GM21528 (cell line): ENCODE measurements around the gene UBAC1.

Experiments
- ATAC-seq: cut with Tn5 transposase; IDR thresholded peaks from one replicate; pipeline ENCODE4 v1.9.1; 2021; ENCODE audit warnings: mild to moderate bottlenecking, moderate library complexity; ENCODE audit not compliant: unreplicated experiment, low FRiP score

UBAC1 gene

DNA sequence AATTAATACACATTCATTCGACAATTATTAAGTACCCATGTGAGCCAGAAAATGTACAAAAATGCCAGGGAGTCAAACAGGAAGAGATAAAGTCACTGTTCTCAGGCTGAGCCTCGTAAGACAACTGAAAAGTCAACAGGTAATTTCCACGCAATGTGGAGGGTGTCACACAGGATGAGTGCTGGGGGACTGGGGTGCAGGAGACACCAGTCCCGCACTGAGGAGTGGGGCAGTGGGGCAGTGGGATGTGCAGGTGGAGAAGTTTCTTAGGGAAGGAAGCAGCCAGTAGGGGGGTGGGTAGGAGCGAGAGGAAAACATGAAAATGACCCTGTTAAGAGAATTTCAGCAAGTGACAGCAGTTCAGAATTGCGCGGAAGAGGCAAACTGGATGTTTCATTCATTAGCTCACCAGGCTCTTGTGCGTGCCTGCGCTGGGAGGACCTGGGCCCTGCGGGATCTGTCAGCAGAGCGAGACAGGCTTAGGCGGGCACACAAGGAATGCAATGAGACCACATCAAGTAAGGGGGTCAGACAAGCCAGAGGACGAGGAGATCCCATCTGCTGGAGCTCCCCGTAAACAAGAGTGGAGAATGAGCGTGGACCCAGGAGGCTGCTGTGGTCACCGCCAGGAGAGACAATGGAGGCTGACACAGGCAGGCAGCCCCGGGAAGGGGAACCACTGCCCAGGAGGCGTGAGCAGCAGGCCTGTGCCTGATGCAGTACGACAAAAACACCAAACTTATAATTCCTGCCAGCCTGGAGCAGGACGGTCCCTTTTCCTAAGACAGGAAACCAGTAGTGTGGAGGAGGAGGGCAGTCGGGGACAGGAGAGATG is 74.8 kb downstream of the UBAC1 start:
- ATAC-seq: no peak

DNA sequence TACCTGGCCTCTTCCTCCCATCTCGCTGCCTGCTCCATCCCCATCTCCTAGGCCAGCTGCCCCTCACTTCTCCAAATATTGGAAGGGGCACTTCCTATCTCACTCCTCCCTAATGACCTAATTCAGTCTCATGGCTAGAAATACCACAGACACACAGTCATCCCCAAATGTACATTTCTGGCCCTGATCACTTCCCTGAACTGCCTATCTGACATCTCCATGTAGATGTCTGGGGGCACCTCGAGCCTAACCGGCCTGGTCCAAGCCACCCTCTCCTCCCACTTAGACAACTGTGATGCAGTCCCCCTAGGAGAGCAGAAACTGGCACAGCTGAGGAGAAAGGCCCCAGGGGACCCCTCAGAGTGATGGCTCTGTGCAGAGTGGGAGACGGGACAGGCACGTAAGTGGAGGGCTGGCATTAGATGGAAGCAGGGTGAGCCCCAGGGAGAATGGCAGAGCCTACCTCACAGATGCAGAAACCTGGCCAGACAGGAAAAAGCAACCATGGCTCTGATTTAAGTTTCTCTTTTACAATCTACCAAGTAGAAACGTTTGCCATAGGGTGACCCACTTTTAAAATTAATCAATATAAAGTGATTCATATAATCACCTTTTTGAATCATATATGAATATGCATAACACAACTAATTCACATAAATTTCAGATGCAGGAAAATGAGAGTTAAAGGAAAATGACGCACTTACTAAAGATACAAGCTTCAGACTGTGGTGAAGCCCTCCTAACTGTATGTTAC is 75.9 kb downstream of the UBAC1 start:
- no peak for ATAC-seq

DNA sequence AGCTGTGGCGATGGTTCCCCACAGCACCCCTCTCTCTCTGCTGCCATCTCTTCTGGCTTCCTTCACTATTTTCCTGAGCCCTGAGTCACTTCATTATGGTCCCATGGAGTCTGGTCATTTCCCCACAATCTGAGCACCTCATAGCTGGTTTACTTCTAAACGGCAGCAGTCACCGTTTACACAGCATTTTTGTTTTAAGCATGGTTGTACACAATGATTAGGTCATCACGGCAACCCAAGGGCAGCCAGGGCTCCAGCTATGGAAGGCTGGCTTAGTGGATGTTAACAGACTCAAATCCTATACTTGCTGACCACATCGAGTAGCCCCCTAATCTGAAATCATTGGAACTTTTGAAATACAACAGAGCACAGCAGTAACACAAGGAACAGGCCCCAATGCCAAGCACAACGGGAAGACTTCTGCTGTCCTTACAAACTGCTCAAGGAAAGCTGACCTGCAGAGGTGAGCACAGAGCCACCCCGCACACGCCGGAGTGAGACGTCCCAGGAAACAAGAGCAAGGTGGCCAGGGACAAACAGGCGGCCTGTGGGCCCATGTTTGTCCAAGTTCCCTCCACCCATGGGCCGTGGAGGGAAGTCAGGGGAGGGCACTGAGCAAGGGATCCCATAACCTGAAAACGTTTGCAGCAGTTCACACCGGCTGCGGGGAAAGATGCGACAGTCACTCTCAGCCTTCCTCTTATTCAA is 76.7 kb downstream of the UBAC1 start:
- ATAC-seq: no peak

DNA sequence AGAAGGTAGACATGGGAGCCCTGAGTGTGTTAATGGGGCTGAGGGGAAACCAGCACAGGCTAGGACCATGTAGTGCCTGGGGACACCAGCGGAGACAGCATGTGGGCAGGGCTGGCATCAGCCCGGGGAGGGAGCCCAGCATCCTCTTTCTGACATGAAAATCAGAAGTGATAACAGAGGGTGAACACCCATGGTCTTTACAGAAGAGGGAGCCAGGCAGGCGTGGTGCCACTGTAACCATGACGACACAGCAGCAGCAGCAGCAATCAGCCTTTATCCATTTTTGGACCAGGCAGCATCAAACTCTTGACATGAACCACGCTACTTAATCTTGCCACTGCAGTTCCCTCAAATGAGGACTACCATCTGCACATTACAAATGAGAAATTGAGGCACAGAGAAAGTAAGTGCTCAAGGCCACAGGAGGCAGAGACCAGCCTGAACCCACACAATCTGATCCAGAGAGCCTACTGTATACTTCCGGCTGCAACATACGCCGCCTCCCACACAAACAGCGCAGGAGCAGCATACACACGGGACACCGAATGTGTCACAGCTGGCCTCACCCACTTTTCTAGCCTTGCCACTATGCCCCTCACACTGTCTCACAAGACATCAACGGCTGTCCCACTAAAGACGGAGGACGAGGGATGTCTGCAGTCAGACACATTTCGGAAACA is 77.6 kb downstream of the UBAC1 start:
- no peak for ATAC-seq
